ENCODE results near the gene SLX4IP. TPM values are rescaled to one million over a fixed set of nuclear protein-coding genes. Genes with fewer than 3 reads are reported as not detected.

SLX4IP gene
- total RNA-seq, 1 donor from 2014 or later = 4.5 TPM

DNA sequence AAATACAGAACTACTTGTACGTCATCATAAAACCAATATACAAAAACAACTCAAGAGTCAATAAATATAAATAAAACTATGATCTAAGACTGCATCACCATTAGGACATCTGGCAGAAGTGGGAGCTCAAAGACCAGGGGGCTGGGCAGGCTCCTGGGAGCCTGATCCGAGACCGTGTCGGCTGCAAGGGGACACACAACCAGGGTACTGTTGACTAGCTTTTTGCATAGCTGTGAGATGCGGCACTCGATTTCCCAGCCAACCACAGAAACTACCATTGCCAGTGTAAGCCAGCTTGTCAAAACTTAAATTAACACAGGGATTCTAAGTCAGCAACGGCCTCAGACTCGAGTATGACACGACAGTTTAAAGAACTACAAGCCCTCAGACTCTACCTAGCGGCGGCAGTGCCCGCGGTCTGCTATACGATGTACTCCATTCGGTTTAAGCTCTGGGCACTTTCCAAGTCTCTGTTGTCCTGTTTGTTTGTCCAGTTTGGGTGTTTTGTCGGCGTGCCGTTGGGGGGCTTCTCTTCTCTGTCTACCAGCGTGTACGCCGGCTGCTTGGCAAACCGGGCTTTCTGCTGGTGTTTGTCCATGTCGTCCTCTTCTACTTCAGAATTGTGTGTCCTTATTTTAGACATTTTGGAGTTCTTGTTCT lies 204.1 kb downstream of the SLX4IP start:
- DNase-seq (ENCODE audit: low spot score in 2 of 2) = peak in 1 of 2 donors; percentile 49
- Histone ChIP-seq H3K4me3 (peak overlapping the region in 1 of 2 donors; percentile 53), H3K9me3 (no peaks in the 10 kb centered on the region), H3K27ac (peak overlapping the region; percentile 93 to 100), H3K27me3 (no peaks in the 10 kb centered on the region), H3K4me1 (peaks cover 29 to 57% of the 10 kb centered on the region in 2 donors), H3K36me3 (peaks cover 34 to 56% of the 10 kb centered on the region in 2 donors)
- TF ChIP-seq, protein P1, sequence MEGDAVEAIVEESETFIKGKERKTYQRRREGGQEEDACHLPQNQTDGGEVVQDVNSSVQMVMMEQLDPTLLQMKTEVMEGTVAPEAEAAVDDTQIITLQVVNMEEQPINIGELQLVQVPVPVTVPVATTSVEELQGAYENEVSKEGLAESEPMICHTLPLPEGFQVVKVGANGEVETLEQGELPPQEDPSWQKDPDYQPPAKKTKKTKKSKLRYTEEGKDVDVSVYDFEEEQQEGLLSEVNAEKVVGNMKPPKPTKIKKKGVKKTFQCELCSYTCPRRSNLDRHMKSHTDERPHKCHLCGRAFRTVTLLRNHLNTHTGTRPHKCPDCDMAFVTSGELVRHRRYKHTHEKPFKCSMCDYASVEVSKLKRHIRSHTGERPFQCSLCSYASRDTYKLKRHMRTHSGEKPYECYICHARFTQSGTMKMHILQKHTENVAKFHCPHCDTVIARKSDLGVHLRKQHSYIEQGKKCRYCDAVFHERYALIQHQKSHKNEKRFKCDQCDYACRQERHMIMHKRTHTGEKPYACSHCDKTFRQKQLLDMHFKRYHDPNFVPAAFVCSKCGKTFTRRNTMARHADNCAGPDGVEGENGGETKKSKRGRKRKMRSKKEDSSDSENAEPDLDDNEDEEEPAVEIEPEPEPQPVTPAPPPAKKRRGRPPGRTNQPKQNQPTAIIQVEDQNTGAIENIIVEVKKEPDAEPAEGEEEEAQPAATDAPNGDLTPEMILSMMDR (IDR thresholded peaks at IDR 0.05) = no peak
- intact Hi-C loops (cut with DNase I) = loop anchor here (1.0 to 5.0 kb wide), 3 partner anchors 16 to 81 kb away; partner anchors contain the start of gene JAG1

DNA sequence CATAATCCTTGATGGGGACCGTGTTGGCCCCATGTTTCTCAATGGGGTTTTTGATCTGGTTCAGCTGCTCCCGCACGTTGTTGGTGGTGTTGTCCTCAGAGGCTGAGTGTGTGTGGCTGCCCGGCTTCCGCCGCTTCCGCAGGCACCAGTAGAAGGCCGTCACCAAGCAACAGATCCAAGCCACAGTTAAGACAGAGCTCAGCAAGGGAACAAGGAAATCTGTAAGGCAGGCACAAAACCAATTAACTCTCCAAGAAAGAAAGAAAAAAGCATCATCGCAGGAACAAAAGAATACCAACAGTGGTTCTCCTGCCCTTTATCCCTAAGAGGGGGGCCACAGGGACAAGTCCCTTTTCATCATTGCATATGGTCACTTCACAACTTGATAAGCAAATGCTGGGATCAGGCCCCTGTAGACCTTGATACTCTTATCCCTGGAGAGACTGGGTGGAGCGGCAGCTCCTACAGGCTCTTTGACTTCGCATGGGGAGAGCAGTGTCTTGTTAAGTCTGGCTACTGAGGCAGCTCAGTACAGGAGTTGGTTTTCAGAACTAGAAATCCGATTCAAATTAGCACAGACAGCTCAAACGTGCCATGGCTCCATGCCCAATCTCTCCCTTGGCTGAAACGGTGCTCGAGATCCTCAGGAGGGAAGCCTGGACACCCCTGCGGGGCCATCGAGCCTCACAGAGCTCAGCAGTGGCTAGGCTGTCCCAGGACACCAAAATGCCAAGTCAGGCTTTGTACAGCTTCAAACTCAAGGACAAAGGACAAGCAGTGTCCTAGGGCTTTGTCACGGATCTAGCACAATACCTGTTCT lies 204.8 kb downstream of the SLX4IP start:
- TF ChIP-seq, protein P1 (IDR thresholded peaks at IDR 0.05) = no peak
- intact Hi-C loops (cut with DNase I) = loop anchor here (1.0 to 10.0 kb wide), 4 partner anchors 15 to 425 kb away; partner anchors contain the start of genes JAG1 and SNAP25
- Histone ChIP-seq H3K9me3 (no peaks in the 10 kb centered on the region), H3K36me3 (peaks cover 42 to 63% of the 10 kb centered on the region in 2 donors), H3K27ac (peak overlapping the region; percentile 93 to 100), H3K27me3 (no peaks in the 10 kb centered on the region), H3K4me1 (peaks cover 29 to 54% of the 10 kb centered on the region in 2 donors), H3K4me3 (peak overlapping the region in 1 of 2 donors; percentile 53)
- DNase-seq (ENCODE audit: low spot score in 2 of 2) = peak; percentile 46 to 87

DNA sequence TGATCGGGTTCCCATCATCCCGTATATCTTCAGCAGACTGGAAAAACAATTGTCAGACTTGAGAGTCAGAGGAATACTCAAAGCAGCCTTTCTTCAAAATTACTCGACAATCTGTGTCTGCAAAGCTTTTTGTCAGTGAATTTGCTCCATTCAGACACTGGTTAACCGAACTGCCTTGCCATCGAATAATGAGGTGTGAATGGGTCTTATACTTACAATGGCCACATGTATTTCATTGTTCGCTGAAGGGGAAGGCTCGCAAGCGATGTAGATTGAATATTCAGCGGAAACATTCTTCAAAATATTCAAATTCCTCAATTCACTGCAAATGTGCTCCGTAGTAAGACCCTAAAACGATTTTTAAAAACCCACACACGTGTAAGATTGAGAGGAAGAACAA lies 205.8 kb downstream of the SLX4IP start:
- DNase-seq (ENCODE audit: low spot score in 2 of 2) = no peak
- H3K27me3 ChIP-seq = no peaks in the 10 kb centered on the region
- no peak overlapping the region for H3K4me3 ChIP-seq
- intact Hi-C loops (cut with DNase I) = loop anchor here (10.0 kb wide), 1 partner anchor 426 kb away; the partner anchor contains the start of gene SNAP25
- H3K9me3 ChIP-seq = no peaks in the 10 kb centered on the region
- peaks cover 23 to 48% of the 10 kb centered on the region in 2 donors for H3K4me1 ChIP-seq
- H3K36me3 ChIP-seq = peaks cover 51 to 73% of the 10 kb centered on the region in 2 donors
- TF ChIP-seq, protein P1 (IDR thresholded peaks at IDR 0.05) = no peak
- H3K27ac ChIP-seq = peak overlapping the region; percentile 93 to 100

DNA sequence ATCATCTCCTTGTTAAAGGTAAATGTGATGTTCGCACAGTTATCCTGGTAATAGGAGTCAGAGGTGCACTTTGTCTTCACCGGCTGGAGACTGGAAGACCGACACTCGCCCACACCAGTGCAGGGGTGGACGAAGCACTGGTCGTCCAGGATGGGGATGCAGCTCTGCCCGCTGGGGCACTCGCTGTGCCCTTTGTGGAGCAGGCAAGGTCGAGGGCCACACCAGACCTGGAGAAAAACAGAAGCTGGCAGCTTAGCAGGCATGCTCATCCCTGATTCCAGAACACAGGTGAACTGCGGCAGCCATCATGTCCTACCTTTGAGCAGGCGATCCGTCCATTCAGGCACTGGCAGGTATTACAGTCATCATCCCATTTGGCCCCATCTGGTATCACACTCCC lies 206.4 kb downstream of the SLX4IP start:
- DNase-seq (ENCODE audit: low spot score in 2 of 2) = peak in 1 of 2 donors; percentile 63
- peaks cover 17 to 46% of the 10 kb centered on the region in 2 donors for H3K4me1 ChIP-seq
- no peak overlapping the region for H3K4me3 ChIP-seq
- H3K9me3 ChIP-seq = no peaks in the 10 kb centered on the region
- TF ChIP-seq, protein P1 (IDR thresholded peaks at IDR 0.05) = no peak
- H3K27me3 ChIP-seq = no peaks in the 10 kb centered on the region
- intact Hi-C loops (cut with DNase I) = loop anchor here (10.0 kb wide), 1 partner anchor 427 kb away; the partner anchor contains the start of gene SNAP25
- H3K36me3 ChIP-seq = peaks cover 56 to 79% of the 10 kb centered on the region in 2 donors
- H3K27ac ChIP-seq = peak overlapping the region; percentile 93 to 100

DNA sequence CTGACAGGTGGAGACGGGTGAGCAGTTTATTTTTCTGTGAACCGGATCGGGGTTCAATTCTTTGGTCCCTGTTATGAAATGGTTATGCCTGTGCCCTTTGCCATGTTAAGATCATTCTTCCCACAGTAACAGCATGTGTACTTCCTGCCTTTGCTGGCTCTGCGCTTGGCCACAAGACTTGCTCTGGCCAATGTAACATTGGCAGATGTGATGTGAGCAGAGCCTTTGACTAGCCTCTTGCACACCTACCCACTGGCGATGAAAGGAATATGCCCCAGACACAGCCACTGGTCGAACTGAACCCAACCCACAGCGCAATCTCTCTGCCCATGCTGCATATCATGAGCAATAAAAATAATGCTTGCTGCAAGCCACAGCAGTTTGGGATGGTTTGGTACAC lies 206.8 kb downstream of the SLX4IP start:
- no peak overlapping the region for H3K4me3 ChIP-seq
- intact Hi-C loops (cut with DNase I) = loop anchor here (10.0 kb wide), 1 partner anchor 427 kb away; the partner anchor contains the start of gene SNAP25
- DNase-seq (ENCODE audit: low spot score in 2 of 2) = peak in 1 of 2 donors; percentile 52
- TF ChIP-seq, protein P1 (IDR thresholded peaks at IDR 0.05) = no peak
- H3K9me3 ChIP-seq = no peaks in the 10 kb centered on the region
- H3K27me3 ChIP-seq = no peaks in the 10 kb centered on the region
- H3K4me1 ChIP-seq = peaks cover 13 to 47% of the 10 kb centered on the region in 2 donors
- H3K36me3 ChIP-seq = peaks cover 60 to 83% of the 10 kb centered on the region in 2 donors
- H3K27ac ChIP-seq = peak overlapping the region; percentile 93 to 100
